ENCODE data around the gene SDK1. TPM values are rescaled to one million over a fixed set of nuclear protein-coding genes. Genes with fewer than 3 reads are reported as not detected.

Gene SDK1
- polyA plus RNA-seq, 4 donors = 0.27 to 5.0 (median 2.1) TPM; not detected in 1

DNA sequence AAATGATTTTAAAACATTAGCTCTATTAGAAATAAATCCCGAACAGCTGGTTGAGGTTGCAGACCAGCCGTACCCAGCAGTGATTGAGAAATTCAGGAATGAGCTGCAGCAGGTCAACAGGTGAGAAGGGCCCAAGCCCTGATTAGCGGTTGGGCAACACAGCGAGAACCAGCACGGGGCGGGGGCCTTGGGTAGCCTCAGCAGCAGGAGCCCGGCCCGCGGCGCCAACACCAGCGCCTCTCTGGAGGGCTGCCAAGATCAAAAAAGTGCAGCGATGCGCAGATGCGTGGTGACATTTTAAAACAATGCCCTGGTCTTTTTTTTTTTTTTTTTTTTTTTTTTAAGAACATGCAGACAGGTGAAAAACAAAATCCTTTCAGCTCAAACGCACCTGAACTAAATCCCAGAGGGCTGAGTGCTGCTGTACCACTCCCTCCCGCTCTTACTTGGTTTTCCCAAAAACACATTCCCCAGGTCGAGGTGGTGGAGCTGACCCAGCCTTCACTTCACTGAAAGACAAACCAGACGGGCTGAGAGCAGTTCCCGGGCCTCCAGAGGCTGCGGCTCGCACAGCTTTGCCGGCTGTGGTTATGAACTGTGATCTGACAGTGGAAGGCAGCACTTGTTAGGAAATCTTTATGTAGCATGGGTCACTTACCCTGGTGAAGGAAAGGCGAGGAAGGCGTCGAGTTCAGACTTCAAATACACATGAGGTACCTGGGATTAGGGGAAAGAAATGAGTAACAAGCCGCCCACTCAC lies 579.4 kb downstream of the SDK1 start:
- FAIRE-seq = no peak
- Histone ChIP-seq H3K4me3 (ENCODE audit: low read depth in 1 of 3, low read length in 3 of 3) (no peak overlapping the region), H3K27ac (ENCODE audit: low read depth in 1 of 3, low read length in 2 of 3) (no peak overlapping the region), H3K36me3 (ENCODE audit: control insufficient read depth in 3 of 3, insufficient read depth in 2 of 3, low read depth in 1 of 3, low read length in 3 of 3) (no peaks in the 10 kb centered on the region), H3K9me3 (ENCODE audit: control insufficient read depth in 2 of 2, insufficient read depth in 1 of 2, low read depth in 1 of 2, low read length in 1 of 2) (no peaks in the 10 kb centered on the region), H3K4me1 (ENCODE audit: control insufficient read depth in 3 of 3, insufficient read depth in 2 of 3, low read depth in 1 of 3, low read length in 2 of 3) (no peaks in the 10 kb centered on the region), H3K27me3 (ENCODE audit: control insufficient read depth in 3 of 3, insufficient read depth in 3 of 3, low read length in 3 of 3) (no peaks in the 10 kb centered on the region)
- DNase-seq = peak in 1 of 2 donors; percentile 10
- 21 to 67% (median 40%) methylated on average over 26 of the region's 26 CpGs for WGBS, 3 donors

DNA sequence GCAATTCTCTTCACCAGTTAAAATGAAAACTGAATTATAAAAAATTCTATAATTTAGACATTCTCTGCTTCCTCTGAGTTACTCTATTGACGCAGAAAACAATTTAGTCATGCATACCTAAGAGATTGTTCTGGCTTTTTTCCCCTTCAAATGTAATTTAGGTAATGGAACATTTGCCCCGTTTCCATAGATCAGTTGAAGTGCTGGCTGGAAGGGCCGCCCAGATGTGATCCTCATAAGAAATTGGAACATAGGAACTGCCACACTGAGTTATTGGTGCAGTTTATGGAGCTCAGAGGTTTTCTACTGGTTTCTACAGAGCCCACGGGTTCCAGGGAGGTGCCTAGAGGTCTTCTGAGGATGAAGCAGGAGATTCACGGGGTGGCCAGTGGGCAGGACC lies 581.7 kb downstream of the SDK1 start:
- Histone ChIP-seq H3K4me3 (ENCODE audit: low read depth in 1 of 3, low read length in 3 of 3) (no peak overlapping the region), H3K4me1 (ENCODE audit: control insufficient read depth in 3 of 3, insufficient read depth in 2 of 3, low read depth in 1 of 3, low read length in 2 of 3) (no peaks in the 10 kb centered on the region), H3K27me3 (ENCODE audit: control insufficient read depth in 3 of 3, insufficient read depth in 3 of 3, low read length in 3 of 3) (no peaks in the 10 kb centered on the region), H3K36me3 (ENCODE audit: control insufficient read depth in 3 of 3, insufficient read depth in 2 of 3, low read depth in 1 of 3, low read length in 3 of 3) (no peaks in the 10 kb centered on the region), H3K9me3 (ENCODE audit: control insufficient read depth in 2 of 2, insufficient read depth in 1 of 2, low read depth in 1 of 2, low read length in 1 of 2) (no peaks in the 10 kb centered on the region), H3K27ac (ENCODE audit: low read depth in 1 of 3, low read length in 2 of 3) (no peak overlapping the region)
- 80 to 85% (median 81%) methylated on average over 5 of the region's 5 CpGs for WGBS, 3 donors
- DNase-seq = no peak
- no peak for FAIRE-seq

DNA sequence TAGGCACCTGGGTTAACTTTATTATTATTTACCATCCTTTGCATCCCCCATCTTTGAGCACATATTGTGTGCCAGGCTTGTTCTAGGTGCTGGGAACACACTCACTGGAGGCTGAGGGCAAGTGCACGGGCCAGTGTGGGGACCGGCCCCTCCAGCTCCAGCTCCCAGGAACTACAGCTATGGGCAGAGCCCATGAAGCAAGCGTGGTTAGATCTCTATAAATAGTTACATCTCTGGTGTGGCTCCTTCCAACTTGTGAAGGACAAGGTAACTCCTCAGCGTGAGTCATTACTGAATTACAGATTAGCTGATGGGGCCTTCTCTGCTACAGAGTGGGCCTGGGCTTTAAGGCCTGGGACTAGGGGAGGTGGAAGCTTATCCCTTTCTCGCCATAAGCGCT lies 583.5 kb downstream of the SDK1 start:
- WGBS, 3 donors = 85 to 94% (median 90%) methylated on average over 6 of the region's 6 CpGs
- H3K9me3 ChIP-seq (ENCODE audit: control insufficient read depth in 2 of 2, insufficient read depth in 1 of 2, low read depth in 1 of 2, low read length in 1 of 2) = no peaks in the 10 kb centered on the region
- H3K27me3 ChIP-seq (ENCODE audit: control insufficient read depth in 3 of 3, insufficient read depth in 3 of 3, low read length in 3 of 3) = no peaks in the 10 kb centered on the region
- H3K36me3 ChIP-seq (ENCODE audit: control insufficient read depth in 3 of 3, insufficient read depth in 2 of 3, low read depth in 1 of 3, low read length in 3 of 3) = no peaks in the 10 kb centered on the region
- no peaks in the 10 kb centered on the region for H3K4me1 ChIP-seq (ENCODE audit: control insufficient read depth in 3 of 3, insufficient read depth in 2 of 3, low read depth in 1 of 3, low read length in 2 of 3)
- FAIRE-seq (no peak), DNase-seq (no peak)
- no peak overlapping the region for H3K4me3 ChIP-seq (ENCODE audit: low read depth in 1 of 3, low read length in 3 of 3)
- H3K27ac ChIP-seq (ENCODE audit: low read depth in 1 of 3, low read length in 2 of 3) = no peak overlapping the region

DNA sequence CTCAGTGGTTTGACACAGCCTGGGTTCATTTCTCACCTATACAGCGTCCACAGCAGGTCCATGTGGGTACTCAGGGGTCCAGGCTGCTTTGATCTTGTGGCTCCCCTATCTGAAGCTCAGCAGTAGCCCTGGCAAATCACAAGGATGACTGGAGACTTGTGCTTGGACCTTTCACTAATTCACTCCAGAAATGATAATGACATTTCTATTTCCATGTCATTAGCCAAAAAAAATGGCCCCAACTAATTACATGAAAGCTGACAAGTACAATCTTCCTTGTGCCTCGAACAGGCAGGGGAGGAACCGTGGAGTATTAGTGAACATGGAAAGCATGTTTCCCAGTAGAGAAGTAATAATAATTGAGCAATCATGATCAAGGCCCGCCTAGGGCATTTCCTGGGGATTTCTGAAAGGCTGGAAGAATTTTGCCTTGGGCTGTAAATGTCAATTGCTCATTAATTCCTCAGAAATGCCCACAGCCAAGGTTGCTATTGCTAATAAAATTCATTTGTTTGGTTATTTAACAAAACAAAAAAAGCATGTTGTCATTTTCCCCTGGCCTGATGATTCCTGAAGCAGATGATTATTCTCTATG lies 586.1 kb downstream of the SDK1 start:
- H3K36me3 ChIP-seq (ENCODE audit: control insufficient read depth in 3 of 3, insufficient read depth in 2 of 3, low read depth in 1 of 3, low read length in 3 of 3) = no peaks in the 10 kb centered on the region
- H3K4me1 ChIP-seq (ENCODE audit: control insufficient read depth in 3 of 3, insufficient read depth in 2 of 3, low read depth in 1 of 3, low read length in 2 of 3) = no peaks in the 10 kb centered on the region
- FAIRE-seq = no peak
- WGBS, 3 donors = 71 to 76% (median 75%) methylated on average over 4 of the region's 4 CpGs
- no peaks in the 10 kb centered on the region for H3K27me3 ChIP-seq (ENCODE audit: control insufficient read depth in 3 of 3, insufficient read depth in 3 of 3, low read length in 3 of 3)
- DNase-seq = no peak
- no peak overlapping the region for H3K4me3 ChIP-seq (ENCODE audit: low read depth in 1 of 3, low read length in 3 of 3)
- no peaks in the 10 kb centered on the region for H3K9me3 ChIP-seq (ENCODE audit: control insufficient read depth in 2 of 2, insufficient read depth in 1 of 2, low read depth in 1 of 2, low read length in 1 of 2)
- H3K27ac ChIP-seq (ENCODE audit: low read depth in 1 of 3, low read length in 2 of 3) = no peak overlapping the region

DNA sequence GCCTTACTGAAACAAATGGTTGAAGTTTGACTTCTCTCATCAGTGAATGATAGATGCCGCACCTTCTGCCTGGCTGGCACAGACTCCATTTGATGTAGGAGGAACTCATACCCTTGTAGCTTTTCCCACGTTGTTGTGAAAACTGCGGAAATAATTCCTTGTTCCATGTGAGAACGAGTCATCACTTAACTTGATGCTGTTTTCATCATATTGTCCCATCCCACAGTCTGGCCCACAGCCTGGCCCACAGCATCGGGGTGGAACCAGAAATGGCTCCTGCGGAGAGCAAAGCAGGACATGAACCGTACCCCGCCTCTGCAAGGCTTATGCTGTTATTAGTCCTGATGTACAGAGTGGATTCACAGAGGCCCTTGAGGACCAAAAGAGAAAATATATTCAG lies 587.0 kb downstream of the SDK1 start:
- Histone ChIP-seq H3K36me3 (ENCODE audit: control insufficient read depth in 3 of 3, insufficient read depth in 2 of 3, low read depth in 1 of 3, low read length in 3 of 3) (no peaks in the 10 kb centered on the region), H3K27ac (ENCODE audit: low read depth in 1 of 3, low read length in 2 of 3) (no peak overlapping the region), H3K4me3 (ENCODE audit: low read depth in 1 of 3, low read length in 3 of 3) (no peak overlapping the region), H3K9me3 (ENCODE audit: control insufficient read depth in 2 of 2, insufficient read depth in 1 of 2, low read depth in 1 of 2, low read length in 1 of 2) (no peaks in the 10 kb centered on the region), H3K4me1 (ENCODE audit: control insufficient read depth in 3 of 3, insufficient read depth in 2 of 3, low read depth in 1 of 3, low read length in 2 of 3) (no peaks in the 10 kb centered on the region), H3K27me3 (ENCODE audit: control insufficient read depth in 3 of 3, insufficient read depth in 3 of 3, low read length in 3 of 3) (no peaks in the 10 kb centered on the region)
- DNase-seq (no peak), FAIRE-seq (no peak)
- 81 to 85% (median 84%) methylated on average over 8 of the region's 8 CpGs for WGBS, 3 donors

DNA sequence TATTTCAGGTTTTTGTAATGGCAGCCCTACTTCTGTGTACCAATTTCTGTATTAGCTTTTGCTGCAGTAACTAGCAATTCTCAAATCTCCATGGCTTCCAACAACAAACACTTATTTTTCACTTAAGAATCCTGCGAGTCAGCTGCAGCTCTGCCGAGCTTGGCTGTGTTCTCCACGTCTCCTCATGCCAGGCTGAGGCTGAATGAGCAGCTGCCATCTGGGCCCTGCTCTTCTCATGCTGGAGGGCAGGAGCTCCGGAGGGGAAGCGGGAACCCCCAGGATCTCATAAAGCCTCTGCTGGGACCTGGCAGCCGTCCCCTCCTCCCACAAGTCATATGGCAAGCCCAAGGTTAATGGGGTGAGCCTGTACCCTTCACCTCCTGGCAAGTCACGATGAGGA lies 591.1 kb downstream of the SDK1 start:
- Histone ChIP-seq H3K4me1 (ENCODE audit: control insufficient read depth in 3 of 3, insufficient read depth in 2 of 3, low read depth in 1 of 3, low read length in 2 of 3) (no peaks in the 10 kb centered on the region), H3K27me3 (ENCODE audit: control insufficient read depth in 3 of 3, insufficient read depth in 3 of 3, low read length in 3 of 3) (no peaks in the 10 kb centered on the region), H3K9me3 (ENCODE audit: control insufficient read depth in 2 of 2, insufficient read depth in 1 of 2, low read depth in 1 of 2, low read length in 1 of 2) (no peaks in the 10 kb centered on the region), H3K36me3 (ENCODE audit: control insufficient read depth in 3 of 3, insufficient read depth in 2 of 3, low read depth in 1 of 3, low read length in 3 of 3) (no peaks in the 10 kb centered on the region), H3K4me3 (ENCODE audit: low read depth in 1 of 3, low read length in 3 of 3) (no peak overlapping the region), H3K27ac (ENCODE audit: low read depth in 1 of 3, low read length in 2 of 3) (no peak overlapping the region)
- WGBS, 3 donors = 73 to 87% (median 82%) methylated on average over 7 of the region's 7 CpGs
- FAIRE-seq (no peak), DNase-seq (no peak)

DNA sequence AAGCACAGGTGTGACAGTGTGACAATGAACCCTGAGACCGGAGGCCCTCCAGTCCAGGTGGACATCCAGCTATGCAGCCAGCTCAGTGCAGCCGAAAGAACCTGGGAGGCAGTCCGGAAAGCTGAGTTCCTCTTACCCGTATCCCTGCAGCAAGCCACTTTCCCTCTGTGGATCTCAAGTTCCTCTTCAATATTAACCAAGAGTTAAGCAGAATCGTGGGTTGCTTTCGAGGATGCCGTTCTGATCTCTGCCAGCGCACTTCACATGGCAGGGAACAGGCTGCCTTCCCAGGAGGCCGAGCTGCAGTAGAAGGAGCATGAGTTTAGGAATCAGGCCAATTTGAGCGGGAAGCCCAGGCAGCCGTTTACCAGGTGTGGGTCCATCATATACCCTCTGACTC lies 591.6 kb downstream of the SDK1 start:
- Histone ChIP-seq H3K27me3 (ENCODE audit: control insufficient read depth in 3 of 3, insufficient read depth in 3 of 3, low read length in 3 of 3) (no peaks in the 10 kb centered on the region), H3K36me3 (ENCODE audit: control insufficient read depth in 3 of 3, insufficient read depth in 2 of 3, low read depth in 1 of 3, low read length in 3 of 3) (no peaks in the 10 kb centered on the region), H3K9me3 (ENCODE audit: control insufficient read depth in 2 of 2, insufficient read depth in 1 of 2, low read depth in 1 of 2, low read length in 1 of 2) (no peaks in the 10 kb centered on the region), H3K27ac (ENCODE audit: low read depth in 1 of 3, low read length in 2 of 3) (no peak overlapping the region), H3K4me3 (ENCODE audit: low read depth in 1 of 3, low read length in 3 of 3) (no peak overlapping the region), H3K4me1 (ENCODE audit: control insufficient read depth in 3 of 3, insufficient read depth in 2 of 3, low read depth in 1 of 3, low read length in 2 of 3) (no peaks in the 10 kb centered on the region)
- no peak for DNase-seq
- 71 to 84% (median 79%) methylated on average over 11 of the region's 11 CpGs for WGBS, 3 donors
- FAIRE-seq = no peak

DNA sequence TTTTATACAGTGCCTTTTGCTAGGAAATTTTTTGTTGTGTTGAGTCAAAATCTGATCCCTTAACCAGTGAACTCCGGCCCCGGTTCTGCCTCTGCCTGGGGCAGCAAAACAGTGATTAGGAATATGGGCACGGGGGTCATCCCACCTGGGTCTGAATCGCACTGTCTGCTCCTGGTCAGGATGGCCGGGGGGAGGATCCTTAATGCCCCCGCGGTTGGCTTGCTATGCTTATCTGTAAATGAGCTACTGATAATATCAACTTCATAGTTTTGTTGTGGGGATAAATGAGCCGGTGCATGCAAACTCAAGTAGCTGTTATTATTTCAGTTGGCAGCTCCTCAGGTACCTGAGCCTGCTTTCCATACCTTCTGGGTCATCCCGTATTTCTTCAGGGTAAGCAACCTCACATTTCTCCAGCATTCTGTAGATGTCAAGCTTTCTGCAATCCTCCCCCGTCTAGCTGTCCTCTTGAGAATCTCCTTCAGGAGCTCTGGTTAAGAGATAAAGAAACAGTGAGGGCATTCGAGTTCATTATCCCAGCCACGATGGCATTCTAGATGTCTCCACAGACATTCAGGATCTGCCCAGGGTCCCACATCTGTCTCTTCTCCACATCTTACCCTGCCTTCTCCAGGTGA lies 592.2 kb downstream of the SDK1 start:
- WGBS, 3 donors = 60 to 83% (median 66%) methylated on average over 12 of the region's 12 CpGs
- no peak overlapping the region for H3K4me3 ChIP-seq (ENCODE audit: low read depth in 1 of 3, low read length in 3 of 3)
- DNase-seq = no peak
- no peak overlapping the region for H3K27ac ChIP-seq (ENCODE audit: low read depth in 1 of 3, low read length in 2 of 3)
- no peaks in the 10 kb centered on the region for H3K9me3 ChIP-seq (ENCODE audit: control insufficient read depth in 2 of 2, insufficient read depth in 1 of 2, low read depth in 1 of 2, low read length in 1 of 2)
- no peaks in the 10 kb centered on the region for H3K27me3 ChIP-seq (ENCODE audit: control insufficient read depth in 3 of 3, insufficient read depth in 3 of 3, low read length in 3 of 3)
- no peak for FAIRE-seq
- no peaks in the 10 kb centered on the region for H3K36me3 ChIP-seq (ENCODE audit: control insufficient read depth in 3 of 3, insufficient read depth in 2 of 3, low read depth in 1 of 3, low read length in 3 of 3)
- H3K4me1 ChIP-seq (ENCODE audit: control insufficient read depth in 3 of 3, insufficient read depth in 2 of 3, low read depth in 1 of 3, low read length in 2 of 3) = no peaks in the 10 kb centered on the region

Measured in small intestine (tissue), 7 donors.